Ovary (tissue), 3 donors: ENCODE data around the gene TMEM54.

Experiments
- CTCF ChIP-seq, 3 donors: fragments of 450-650 bp in 2 of 3; fragments of 200-600 bp in 1 of 3; IDR thresholded peaks; one replicate each; pipeline versions ENCODE4 v1.5.1 to v1.8.0; 2016 to 2022; ENCODE audit warnings: antibody characterized with exemption in 3 of 3, mild to moderate bottlenecking in 1 of 3
- POLR2A ChIP-seq: fragments of 450-650 bp; IDR thresholded peaks from one replicate; pipeline ENCODE4 v1.6.1; 2017; ENCODE audit warnings: antibody characterized with exemption, mild to moderate bottlenecking, moderate library complexity
- donor health status: DM: no; HTN: no; CAD: no.

- TF ChIP-seq POLR2A, result no peak
- TF ChIP-seq CTCF (IDR thresholded peaks at IDR 0.05), result no peak
These were observed 24.4 kb upstream of the TMEM54 start for GRCh38 chr1:32925403-32926162.
